C4-2B (cell line): ENCODE data around the gene ATP2C1.

ENCODE experiments used
- ZFX ChIP-seq: fragments of 450-650 bp; IDR thresholded peaks from 2 replicates; pipeline ENCODE4 v1.6.1; 2017
- TF ChIP-seq, protein P1 (sequence below): fragments of 450-650 bp; conservative IDR thresholded peaks from 2 replicates; pipeline ENCODE4 v1.5.1; 2017; ENCODE audit warnings: mild to moderate bottlenecking

DNA sequence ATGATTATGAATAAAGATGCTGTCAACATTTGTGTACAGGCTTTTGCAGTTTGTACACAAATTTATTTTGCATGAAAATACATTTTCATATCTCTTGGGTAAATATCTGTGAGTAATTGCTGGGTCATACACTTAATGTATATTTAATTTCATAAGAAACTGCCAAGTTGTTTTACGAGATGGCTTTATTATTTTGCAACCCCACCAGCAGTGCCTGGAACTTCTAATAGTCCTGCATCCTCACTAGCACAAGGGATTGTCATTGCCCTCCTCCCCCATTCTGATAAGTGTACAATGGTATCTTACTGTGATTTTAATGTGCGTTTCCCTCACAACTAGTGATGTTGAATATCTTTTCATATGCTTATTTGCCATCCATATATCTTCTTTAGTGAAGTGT, 87.6 kb downstream of the ATP2C1 start:
- TF ChIP-seq, protein P1, sequence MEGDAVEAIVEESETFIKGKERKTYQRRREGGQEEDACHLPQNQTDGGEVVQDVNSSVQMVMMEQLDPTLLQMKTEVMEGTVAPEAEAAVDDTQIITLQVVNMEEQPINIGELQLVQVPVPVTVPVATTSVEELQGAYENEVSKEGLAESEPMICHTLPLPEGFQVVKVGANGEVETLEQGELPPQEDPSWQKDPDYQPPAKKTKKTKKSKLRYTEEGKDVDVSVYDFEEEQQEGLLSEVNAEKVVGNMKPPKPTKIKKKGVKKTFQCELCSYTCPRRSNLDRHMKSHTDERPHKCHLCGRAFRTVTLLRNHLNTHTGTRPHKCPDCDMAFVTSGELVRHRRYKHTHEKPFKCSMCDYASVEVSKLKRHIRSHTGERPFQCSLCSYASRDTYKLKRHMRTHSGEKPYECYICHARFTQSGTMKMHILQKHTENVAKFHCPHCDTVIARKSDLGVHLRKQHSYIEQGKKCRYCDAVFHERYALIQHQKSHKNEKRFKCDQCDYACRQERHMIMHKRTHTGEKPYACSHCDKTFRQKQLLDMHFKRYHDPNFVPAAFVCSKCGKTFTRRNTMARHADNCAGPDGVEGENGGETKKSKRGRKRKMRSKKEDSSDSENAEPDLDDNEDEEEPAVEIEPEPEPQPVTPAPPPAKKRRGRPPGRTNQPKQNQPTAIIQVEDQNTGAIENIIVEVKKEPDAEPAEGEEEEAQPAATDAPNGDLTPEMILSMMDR: no peak
- no peak for TF ChIP-seq ZFX
